G401.6 (cell line): Measurements from ENCODE around the gene HSD17B14.
A peak's percentile ranks its signal among the peaks of the same experiment; 100 is the strongest.
"Not testable (repeated sequence)": the region's sequence is repeated elsewhere in the genome, so short reads cannot be mapped to it uniquely, and the experiment has no call there.

Experiments
- FAIRE-seq: peaks from 2 replicates; lab custom pipeline; 2012; peaks lifted over from hg19 to GRCh38; lab: Jason Lieb, UNC

Gene HSD17B14

GRCh38 chr19:48836089-48837017 lies at the start of gene HSD17B14:
TSS of gene HSD17B14 (minus strand) at chr19:48836491. CDS start at chr19:48836411, 80 bp downstream.
- FAIRE-seq, result no peak

- no peak for FAIRE-seq
Observed at GRCh38 chr19:48883726-48884125, 47.4 kb upstream of the HSD17B14 start.

- FAIRE-seq, result no peak
Observed at GRCh38 chr19:48881741-48882657, 45.7 kb upstream of the HSD17B14 start.

GRCh38 chr19:48879696-48880095 lies 43.4 kb upstream of the HSD17B14 start:
- not testable (repeated sequence) for FAIRE-seq

GRCh38 chr19:48879025-48879637 lies 42.8 kb upstream of the HSD17B14 start:
- no peak for FAIRE-seq

- FAIRE-seq, result no peak
Observed at GRCh38 chr19:48878196-48879024, 42.1 kb upstream of the HSD17B14 start.

GRCh38 chr19:48877855-48878195 lies 41.5 kb upstream of the HSD17B14 start:
- FAIRE-seq, result no peak

GRCh38 chr19:48876043-48876981 lies 40.0 kb upstream of the HSD17B14 start:
- not testable (repeated sequence) for FAIRE-seq

GRCh38 chr19:48874303-48875135 lies 38.2 kb upstream of the HSD17B14 start:
- no peak for FAIRE-seq

- FAIRE-seq, result no peak
Observed at GRCh38 chr19:48873476-48874302, 37.4 kb upstream of the HSD17B14 start.

- FAIRE-seq, result peak; percentile 64
Observed at GRCh38 chr19:48872884-48873475, 36.7 kb upstream of the HSD17B14 start.

GRCh38 chr19:48872182-48872883 lies 36.0 kb upstream of the HSD17B14 start, which contains the start of gene PPP1R15A:
TSS of gene PPP1R15A (plus strand) at chr19:48872421. CDS start at chr19:48873234, 813 bp downstream.
- FAIRE-seq, result peak; percentile 98

GRCh38 chr19:48871471-48872181 lies 35.3 kb upstream of the HSD17B14 start:
- FAIRE-seq, result not testable (repeated sequence)

GRCh38 chr19:48870048-48870447 lies 33.8 kb upstream of the HSD17B14 start:
- no peak for FAIRE-seq

- FAIRE-seq, result no peak
Observed at GRCh38 chr19:48868114-48868886, 32.0 kb upstream of the HSD17B14 start, which contains the start of gene PLEKHA4. TSS of gene PLEKHA4 (minus strand) at chr19:48868617. CDS start at chr19:48867620, 997 bp downstream.

- FAIRE-seq, result no peak
Observed at GRCh38 chr19:48867746-48868113, 31.4 kb upstream of the HSD17B14 start.
